Liver (tissue), 9 donors: Measurements from ENCODE around the gene VEPH1. TPM values are rescaled to one million over a fixed set of nuclear protein-coding genes. Genes with fewer than 3 reads are reported as not detected.

ENCODE experiments used
- DNase-seq: peaks from one replicate; pipeline ENCODE4 v3.0.0-alpha.2; 2017; ENCODE audit warnings: low spot score
- H3K27ac ChIP-seq, 2 donors: one replicate each; pipeline ENCODE4 v1.7.0; 2013; ENCODE audit warnings: inconsistent platforms in 2 of 2, low read length in 2 of 2, control low read depth in 1 of 2, low read depth in 1 of 2, mild to moderate bottlenecking in 1 of 2
- H3K27me3 ChIP-seq, 4 donors: one replicate each; pipeline versions ENCODE4 v1.6.1 to v1.7.0; 2013; ENCODE audit warnings: low read length in 3 of 4, inconsistent platforms in 1 of 4, mild to moderate bottlenecking in 1 of 4, moderate library complexity in 1 of 4; ENCODE audit not compliant: control insufficient read depth in 4 of 4, insufficient read depth in 4 of 4
- H3K36me3 ChIP-seq, 4 donors: one replicate each; pipeline versions ENCODE4 v1.6.1 to v1.7.0; 2013; ENCODE audit warnings: low read length in 3 of 4, mild to moderate bottlenecking in 3 of 4, low read depth in 1 of 4, moderate library complexity in 1 of 4; ENCODE audit not compliant: control insufficient read depth in 4 of 4, insufficient read depth in 3 of 4
- H3K4me1 ChIP-seq, 4 donors: one replicate each; pipeline versions ENCODE4 v1.6.1 to v1.7.0; 2013; ENCODE audit warnings: low read length in 3 of 4, mild to moderate bottlenecking in 3 of 4, moderate library complexity in 1 of 4; ENCODE audit not compliant: control insufficient read depth in 4 of 4, insufficient read depth in 4 of 4
- H3K4me3 ChIP-seq, 3 donors: one replicate each; pipeline versions ENCODE4 v1.6.1 to v1.7.0; 2013; ENCODE audit warnings: low read length in 3 of 3, control low read depth in 1 of 3, low read depth in 1 of 3, mild to moderate bottlenecking in 1 of 3
- H3K9ac ChIP-seq, 2 donors: one replicate each; pipeline ENCODE4 v1.7.0; 2013; ENCODE audit warnings: low read length in 2 of 2, mild to moderate bottlenecking in 2 of 2, moderate library complexity in 2 of 2, control low read depth in 1 of 2, low read depth in 1 of 2
- H3K9me3 ChIP-seq, 4 donors: one replicate each; pipeline versions ENCODE4 v1.6.1 to v1.7.0; 2013; ENCODE audit warnings: low read length in 3 of 4; ENCODE audit not compliant: control insufficient read depth in 4 of 4
- ATF3 ChIP-seq: IDR thresholded peaks from 2 replicates; pipeline ENCODE4 v1.6.1; 2016; ENCODE audit warnings: antibody characterized with exemption
- CTCF ChIP-seq: fragments of 150-350 bp; IDR thresholded peaks from 2 replicates; pipeline ENCODE4 v1.5.1; 2017; ENCODE audit warnings: improper control_type of control experiment, low read depth, low read length; ENCODE audit not compliant: missing input control
- EGR1 ChIP-seq, 2 donors: IDR thresholded peaks; 2 replicates each; pipeline ENCODE4 v1.6.1; 2016 to 2018; ENCODE audit warnings: antibody characterized with exemption in 2 of 2, low read depth in 2 of 2
- FOXA1 ChIP-seq: IDR thresholded peaks from 2 replicates; pipeline ENCODE4 v1.6.1; 2016; ENCODE audit warnings: antibody characterized with exemption
- FOXA2 ChIP-seq: IDR thresholded peaks from 2 replicates; pipeline ENCODE4 v1.6.1; 2016; ENCODE audit warnings: antibody characterized with exemption
- GABPA ChIP-seq, 2 donors: IDR thresholded peaks in 1 of 2; conservative IDR thresholded peaks in 1 of 2; 2 replicates each; pipeline ENCODE4 v1.6.1; 2016; ENCODE audit warnings: antibody characterized with exemption in 2 of 2, mild to moderate bottlenecking in 1 of 2, moderate library complexity in 1 of 2
- HNF4A ChIP-seq, 2 donors: conservative IDR thresholded peaks; 2 replicates each; pipeline ENCODE4 v1.6.1; 2016; ENCODE audit warnings: antibody characterized with exemption in 2 of 2, mild to moderate bottlenecking in 2 of 2
- HNF4G ChIP-seq: IDR thresholded peaks from 2 replicates; pipeline ENCODE4 v1.6.1; 2016; ENCODE audit warnings: antibody characterized with exemption
- JUND ChIP-seq, 2 donors: IDR thresholded peaks; 2 replicates each; pipeline ENCODE4 v1.6.1; 2016; ENCODE audit warnings: antibody characterized with exemption in 2 of 2
- MAX ChIP-seq: IDR thresholded peaks from 2 replicates; pipeline ENCODE4 v1.6.1; 2016; ENCODE audit warnings: antibody characterized with exemption
- NR2F2 ChIP-seq: IDR thresholded peaks from 2 replicates; pipeline ENCODE4 v1.6.1; 2016; ENCODE audit warnings: antibody characterized with exemption
- RAD21 ChIP-seq, 2 donors: IDR thresholded peaks; 2 replicates each; pipeline ENCODE4 v1.6.1; 2016; ENCODE audit warnings: antibody characterized with exemption in 2 of 2, mild to moderate bottlenecking in 2 of 2
- REST ChIP-seq: IDR thresholded peaks from 2 replicates; pipeline ENCODE4 v1.6.1; 2016; ENCODE audit warnings: antibody characterized with exemption, mild to moderate bottlenecking
- RXRA ChIP-seq, 2 donors: IDR thresholded peaks; 2 replicates each; pipeline ENCODE4 v1.6.1; 2017 to 2018; ENCODE audit warnings: antibody characterized with exemption in 2 of 2, mild to moderate bottlenecking in 1 of 2
- SP1 ChIP-seq: IDR thresholded peaks from 2 replicates; pipeline ENCODE4 v1.6.1; 2018; ENCODE audit warnings: antibody characterized with exemption, mild to moderate bottlenecking
- TAF1 ChIP-seq: conservative IDR thresholded peaks from 2 replicates; pipeline ENCODE4 v1.6.1; 2016; ENCODE audit warnings: antibody characterized with exemption, mild to moderate bottlenecking
- YY1 ChIP-seq: IDR thresholded peaks from 2 replicates; pipeline ENCODE4 v1.6.1; 2016; ENCODE audit warnings: antibody characterized with exemption, mild to moderate bottlenecking
- ZBTB33 ChIP-seq: IDR thresholded peaks from 2 replicates; pipeline ENCODE4 v1.6.1; 2016; ENCODE audit warnings: antibody characterized with exemption
- WGBS: extraction: QIAGEN DNeasy Blood & Tissue Kit; methylation state at CpG from one replicate; pipeline ENCODE4 v1.1.7; 2013; 5-methylcytosine and 5-hydroxymethylcytosine counted together
- polyA plus RNA-seq, 2 donors: library from polyadenylated mRNA; stranded (reverse) in 1 of 2; unstranded in 1 of 2; fragments of 200-250 nt in 1 of 2; fragments of >200 nt in 1 of 2; fragmentation: Nextera tagmentation in 1 of 2; extraction: Ambion mirVana in 1 of 2; gene quantifications; one replicate each; pipeline versions ENCODE4 v1.2.1 to v1.2.3, GENCODE V29; 2013 to 2015
- total RNA-seq, 2 donors: library from RNA; depleted of rRNA; stranded (reverse); fragments of >200 nt; gene quantifications; one replicate each; pipeline ENCODE4 v1.2.3, GENCODE V29; 2014
- donor health status: healthy.
- donor health status: healthy.
- donor health status: healthy.
- donor health status: healthy.
- donor health status: healthy.

VEPH1 gene
- total and polyA plus RNA-seq, 4 donors = 0.60 to 3.3 (median 1.2) TPM

GRCh38 chr3:157520485-157521150, 17.4 kb upstream of the VEPH1 start:
- Histone ChIP-seq H3K4me3 (no peak overlapping the region), H3K27ac (no peak overlapping the region), H3K4me1 (no peaks in the 10 kb centered on the region), H3K36me3 (no peaks in the 10 kb centered on the region), H3K9ac (no peak overlapping the region), H3K27me3 (no peaks in the 10 kb centered on the region), H3K9me3 (peaks cover 0 to 2% (median 0%) of the 10 kb centered on the region in 4 donors)
- TF ChIP-seq SP1 (no peak), ATF3 (no peak), CTCF (no peak), HNF4A (conservative IDR thresholded peaks at IDR 0.05) (no peak)
- DNase-seq = no peak

- Histone ChIP-seq H3K9me3 (peaks cover 0 to 1% (median 0%) of the 10 kb centered on the region in 4 donors), H3K36me3 (no peaks in the 10 kb centered on the region), H3K27ac (no peak overlapping the region), H3K27me3 (no peaks in the 10 kb centered on the region), H3K4me3 (no peak overlapping the region), H3K9ac (no peak overlapping the region), H3K4me1 (no peaks in the 10 kb centered on the region)
- 96% methylated on average over 1 of the region's 1 CpG for WGBS
- no peak for DNase-seq
- TF ChIP-seq FOXA2 = no peak
- TF ChIP-seq HNF4A (conservative IDR thresholded peaks at IDR 0.05) = no peak
- no peak for TF ChIP-seq RXRA (IDR thresholded peaks at IDR 0.05)
- TF ChIP-seq NR2F2 = no peak
- TF ChIP-seq SP1 = no peak
Measured at GRCh38 chr3:157518881-157519280, 15.7 kb upstream of the VEPH1 start.

- H3K27ac ChIP-seq = no peak overlapping the region
- no peaks in the 10 kb centered on the region for H3K27me3 ChIP-seq
- H3K4me3 ChIP-seq = no peak overlapping the region
- H3K9ac ChIP-seq = no peak overlapping the region
- H3K36me3 ChIP-seq = no peaks in the 10 kb centered on the region
- no peaks in the 10 kb centered on the region for H3K4me1 ChIP-seq
- DNase-seq = no peak
- no peaks in the 10 kb centered on the region for H3K9me3 ChIP-seq
- TF ChIP-seq TAF1 (no peak), RXRA (IDR thresholded peaks at IDR 0.05) (no peak), FOXA2 (no peak), EGR1 (IDR thresholded peaks at IDR 0.05; ENCODE audit: low read depth in 2 of 2) (no peak), REST (no peak), HNF4G (no peak), YY1 (no peak), ZBTB33 (no peak), MAX (no peak), GABPA (IDR thresholded peaks at IDR 0.05 in 1 of 2, conservative IDR thresholded peaks at IDR 0.05 in 1 of 2) (no peak), JUND (IDR thresholded peaks at IDR 0.05) (no peak), CTCF (no peak), RAD21 (IDR thresholded peaks at IDR 0.05) (no peak), HNF4A (conservative IDR thresholded peaks at IDR 0.05) (no peak), SP1 (no peak), NR2F2 (no peak), FOXA1 (no peak)
Measured at GRCh38 chr3:157516928-157517327, 13.7 kb upstream of the VEPH1 start.
